GM18858 (cell line): ENCODE data around the gene SUGCT.
"Not testable (repeated sequence)": the region's sequence is repeated elsewhere in the genome, so short reads cannot be mapped to it uniquely, and the experiment has no call there.

ENCODE experiments used
- ATAC-seq: cut with Tn5 transposase; IDR thresholded peaks from one replicate; pipeline ENCODE4 v1.9.1; 2021; ENCODE audit not compliant: unreplicated experiment

The SUGCT gene

DNA sequence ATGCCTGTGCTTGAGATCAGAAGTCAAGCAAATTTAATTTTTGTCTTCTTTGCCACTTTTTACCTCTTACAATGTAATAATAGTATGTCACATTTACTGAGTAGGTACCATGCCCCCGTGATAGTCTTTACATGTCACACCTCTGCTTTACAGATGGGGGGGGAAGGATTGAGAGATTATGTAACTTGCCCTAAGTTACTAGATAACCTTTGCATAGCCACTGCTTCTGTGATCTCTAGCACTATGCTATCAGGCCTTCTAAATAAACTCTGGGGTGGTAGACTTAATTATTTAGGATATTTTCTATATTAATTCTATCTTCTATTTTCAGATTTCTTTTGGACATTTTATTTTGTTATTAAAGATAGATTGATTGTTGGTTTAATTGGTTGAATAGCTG, 514.4 kb downstream of the SUGCT start:
- ATAC-seq: no peak

DNA sequence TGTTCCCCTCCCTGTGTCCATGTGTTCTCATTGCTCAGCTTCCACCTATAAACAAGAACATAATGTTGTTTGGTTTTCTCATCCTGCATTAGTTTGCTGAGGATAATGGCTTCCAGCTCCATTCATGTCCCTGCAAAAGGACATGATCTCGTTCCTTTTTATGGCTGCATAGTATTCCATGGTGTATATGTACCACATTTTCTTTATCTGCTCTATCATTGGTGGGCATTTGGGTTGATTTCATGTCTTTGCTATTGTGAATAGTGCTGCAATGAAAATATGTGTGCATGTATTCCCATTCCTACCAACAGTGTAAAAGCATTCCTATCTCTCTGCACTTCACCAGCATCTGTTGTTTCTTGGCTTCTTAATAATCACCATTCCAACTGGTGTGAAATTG, 516.1 kb downstream of the SUGCT start:
- ATAC-seq: not testable (repeated sequence)

DNA sequence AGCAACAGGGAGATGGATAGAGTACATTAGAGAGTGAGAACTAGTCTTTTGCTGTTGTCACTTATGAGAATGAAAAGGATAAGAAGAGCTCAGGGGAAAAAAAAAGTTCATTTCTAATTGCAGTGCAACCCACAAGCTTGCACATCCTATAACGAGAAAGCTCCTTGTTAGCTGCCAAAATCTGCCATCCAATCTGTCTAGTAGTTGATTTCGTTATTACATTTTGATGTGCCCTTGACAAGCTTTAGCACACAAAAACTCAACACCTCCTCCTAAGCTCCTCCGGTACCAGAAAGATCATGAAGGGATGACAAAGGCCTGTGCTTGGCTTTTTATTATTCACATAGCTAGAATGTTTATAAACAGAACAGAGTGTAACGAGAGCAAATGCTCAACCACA, 519.4 kb downstream of the SUGCT start:
- no peak for ATAC-seq

DNA sequence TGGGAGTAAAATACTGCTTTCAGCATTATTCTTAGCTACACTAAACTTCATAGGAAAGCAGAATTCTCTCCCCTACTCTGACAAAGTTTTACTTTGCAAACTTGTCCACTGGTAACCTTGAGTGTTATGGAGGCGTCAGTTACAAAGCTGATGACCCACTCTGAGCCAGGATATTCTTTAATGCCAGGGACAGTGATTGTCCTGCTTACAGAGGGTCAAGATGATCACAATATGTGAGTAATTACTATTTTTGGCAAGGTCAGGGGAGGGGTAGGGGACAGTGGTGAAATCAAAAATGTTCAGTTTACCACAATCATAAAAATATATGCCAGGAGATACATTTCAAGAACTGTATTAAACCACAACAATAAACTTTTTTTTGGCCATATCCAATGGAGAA, 520.6 kb downstream of the SUGCT start:
- ATAC-seq: no peak

DNA sequence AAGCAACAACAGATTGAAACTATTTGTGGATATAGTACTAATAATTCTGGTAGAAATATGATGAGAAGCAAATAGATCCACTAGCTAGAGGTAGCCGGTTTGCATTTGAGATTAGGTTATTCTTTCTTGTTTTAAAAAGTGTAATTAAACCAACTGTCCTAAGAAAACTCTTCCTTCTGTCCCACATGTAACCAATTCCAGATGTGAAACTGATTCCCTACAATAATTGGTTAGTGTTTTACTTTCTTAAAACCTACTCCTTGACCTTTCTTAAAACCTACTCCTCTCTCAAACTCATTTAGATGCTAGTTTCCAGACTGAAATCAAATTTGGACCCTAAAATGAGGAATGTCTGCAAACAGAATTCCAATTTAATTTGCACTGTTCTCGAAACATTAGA, 521.5 kb downstream of the SUGCT start:
- no peak for ATAC-seq

DNA sequence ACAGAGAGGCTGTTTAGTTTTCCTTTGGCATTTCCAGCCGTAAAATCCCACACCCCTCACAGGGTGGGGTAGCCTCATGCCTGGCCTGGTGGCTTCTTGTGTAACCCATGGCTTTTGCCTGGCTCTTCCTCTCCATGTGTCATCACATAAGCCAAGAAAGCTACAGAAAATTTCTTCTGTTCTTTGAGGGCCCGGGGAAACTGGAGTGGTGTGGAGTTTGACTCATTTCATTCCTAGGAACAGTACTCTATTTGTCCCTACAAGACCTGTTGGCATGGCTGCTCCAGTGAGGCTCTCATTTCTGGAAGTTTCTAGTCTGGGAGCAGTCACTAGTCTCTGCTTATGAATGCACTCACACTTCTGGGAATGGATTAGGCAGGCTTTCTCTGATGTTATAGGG, 523.9 kb downstream of the SUGCT start:
- no peak for ATAC-seq

DNA sequence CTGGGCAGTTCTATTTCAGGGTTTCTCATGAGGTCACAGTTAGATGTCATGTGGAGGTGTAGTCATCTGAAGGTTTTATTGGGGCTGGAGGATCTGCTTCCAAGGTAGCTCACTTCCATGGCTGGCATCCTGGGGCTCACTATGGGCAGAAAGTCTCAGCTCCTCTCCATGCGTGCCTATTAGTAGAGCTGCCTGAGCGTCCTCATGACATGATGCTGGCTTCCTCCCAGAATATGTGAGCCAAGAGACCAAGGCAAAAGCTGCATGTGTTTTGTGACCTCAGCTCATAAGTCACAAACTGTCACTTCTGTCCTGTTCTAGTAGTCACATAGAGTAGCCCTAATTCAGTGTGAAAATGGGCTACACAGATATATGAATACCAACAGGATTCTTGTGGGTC, 524.4 kb downstream of the SUGCT start:
- ATAC-seq: no peak

DNA sequence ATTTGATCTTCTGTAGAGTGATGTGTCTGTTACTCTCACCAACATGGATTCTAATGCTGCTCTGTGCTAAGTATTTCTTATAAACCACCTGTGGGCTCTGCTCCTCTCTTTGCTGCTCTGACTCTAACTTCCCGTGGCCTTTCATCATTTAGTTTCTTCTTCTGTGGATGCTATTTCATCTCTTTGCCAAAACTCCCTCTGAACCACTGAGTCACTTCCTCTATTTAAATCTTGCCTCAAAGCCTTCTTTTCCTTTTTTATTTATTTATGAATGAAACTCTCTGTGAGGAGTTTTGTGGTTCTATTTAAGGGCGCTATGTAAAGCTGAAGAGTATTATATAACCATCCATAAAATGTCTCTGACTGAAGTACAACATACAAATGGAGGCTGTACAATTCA, 538.5 kb downstream of the SUGCT start:
- no peak for ATAC-seq

DNA sequence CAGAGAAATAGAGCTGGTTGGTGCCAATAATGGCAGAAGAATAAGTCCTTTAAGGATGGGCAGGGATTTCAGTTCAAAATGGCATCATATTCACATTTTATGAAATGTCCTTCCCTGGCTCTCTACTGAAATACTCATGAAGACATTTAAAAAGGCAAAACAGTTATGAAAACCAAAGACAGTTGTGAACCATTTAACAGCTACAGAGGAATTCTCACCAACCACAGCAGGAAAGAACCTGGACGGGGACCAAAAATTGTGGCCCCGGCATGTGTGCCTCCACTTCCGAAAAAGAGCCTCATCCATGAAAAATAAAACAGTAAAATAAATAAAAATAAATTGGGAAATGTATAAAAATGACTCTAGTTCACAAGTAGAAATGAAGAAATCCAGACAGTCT, 539.5 kb downstream of the SUGCT start:
- no peak for ATAC-seq

DNA sequence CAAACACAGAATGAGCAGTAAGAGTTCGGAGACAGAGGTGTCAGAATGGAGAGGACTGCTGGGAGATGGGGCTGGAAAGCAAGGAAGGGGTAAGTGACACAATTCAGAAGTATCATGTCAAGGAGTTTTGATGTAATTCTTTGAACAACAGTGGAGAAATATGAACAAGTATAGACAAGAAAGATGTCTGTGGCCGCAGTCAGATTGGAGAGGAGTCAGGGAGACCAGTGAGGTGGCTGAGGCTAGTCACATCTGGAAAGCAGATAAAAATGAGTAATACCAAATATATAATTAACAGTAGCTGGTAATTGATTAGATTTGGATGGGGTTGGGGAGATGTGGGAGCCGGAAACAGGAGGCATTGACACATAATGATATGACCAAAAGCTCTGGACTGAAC, 540.9 kb downstream of the SUGCT start:
- no peak for ATAC-seq

DNA sequence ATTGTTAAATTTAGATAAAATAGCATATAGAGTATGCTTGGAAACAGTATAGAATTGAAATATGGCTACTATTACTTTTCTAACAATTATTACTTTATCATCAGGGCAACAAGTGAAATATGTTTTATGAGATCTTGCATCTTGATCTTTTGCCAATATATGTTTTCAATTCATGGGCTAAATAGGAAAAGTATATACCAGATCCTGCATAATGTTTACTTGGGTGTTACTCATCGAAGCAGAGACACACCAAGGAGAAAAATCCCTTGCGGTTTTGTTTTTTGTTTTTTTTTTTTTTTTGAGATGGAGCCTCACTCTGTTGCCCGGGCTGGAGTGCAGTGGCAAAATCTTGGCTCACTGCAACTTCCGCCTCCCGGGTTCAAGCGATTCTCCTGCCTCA, 541.4 kb downstream of the SUGCT start:
- no peak for ATAC-seq

DNA sequence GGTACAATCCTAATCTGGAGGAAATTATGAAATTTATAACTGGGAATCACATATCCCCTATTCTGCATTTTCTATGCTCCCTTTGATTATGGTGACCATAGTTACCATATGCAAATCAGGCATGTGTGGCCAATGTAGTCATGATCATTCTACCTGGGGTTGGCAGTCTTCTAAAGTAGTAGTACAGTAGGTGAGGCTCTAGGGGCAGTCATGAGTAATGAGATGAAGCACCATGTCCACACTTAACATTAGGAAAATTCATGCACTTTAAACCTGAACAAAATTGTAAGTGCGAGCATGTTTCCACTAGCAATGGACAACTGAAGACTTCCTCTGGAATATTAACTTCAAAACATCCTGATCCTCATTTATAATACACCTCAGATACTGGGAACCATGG, 545.9 kb downstream of the SUGCT start:
- ATAC-seq: peak; percentile 93

DNA sequence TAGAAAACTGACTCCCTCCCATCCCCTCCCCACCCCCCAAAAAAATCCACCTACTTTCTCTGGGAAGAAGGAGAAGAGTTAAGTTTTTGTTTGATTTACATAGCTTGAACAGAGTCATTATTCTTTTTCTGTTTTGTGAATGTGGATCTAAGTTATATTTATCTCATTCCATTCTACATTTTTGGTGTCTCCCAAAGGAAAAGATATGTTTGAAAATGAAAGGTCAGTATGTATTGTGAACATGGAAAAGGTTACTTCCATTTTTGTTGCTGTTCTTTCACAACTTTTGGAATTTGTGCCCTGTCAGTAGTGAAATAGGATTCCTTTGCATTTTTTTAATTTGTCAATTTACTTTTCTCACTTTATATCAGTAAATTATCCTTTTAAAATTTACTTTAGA, 547.9 kb downstream of the SUGCT start:
- ATAC-seq: no peak

DNA sequence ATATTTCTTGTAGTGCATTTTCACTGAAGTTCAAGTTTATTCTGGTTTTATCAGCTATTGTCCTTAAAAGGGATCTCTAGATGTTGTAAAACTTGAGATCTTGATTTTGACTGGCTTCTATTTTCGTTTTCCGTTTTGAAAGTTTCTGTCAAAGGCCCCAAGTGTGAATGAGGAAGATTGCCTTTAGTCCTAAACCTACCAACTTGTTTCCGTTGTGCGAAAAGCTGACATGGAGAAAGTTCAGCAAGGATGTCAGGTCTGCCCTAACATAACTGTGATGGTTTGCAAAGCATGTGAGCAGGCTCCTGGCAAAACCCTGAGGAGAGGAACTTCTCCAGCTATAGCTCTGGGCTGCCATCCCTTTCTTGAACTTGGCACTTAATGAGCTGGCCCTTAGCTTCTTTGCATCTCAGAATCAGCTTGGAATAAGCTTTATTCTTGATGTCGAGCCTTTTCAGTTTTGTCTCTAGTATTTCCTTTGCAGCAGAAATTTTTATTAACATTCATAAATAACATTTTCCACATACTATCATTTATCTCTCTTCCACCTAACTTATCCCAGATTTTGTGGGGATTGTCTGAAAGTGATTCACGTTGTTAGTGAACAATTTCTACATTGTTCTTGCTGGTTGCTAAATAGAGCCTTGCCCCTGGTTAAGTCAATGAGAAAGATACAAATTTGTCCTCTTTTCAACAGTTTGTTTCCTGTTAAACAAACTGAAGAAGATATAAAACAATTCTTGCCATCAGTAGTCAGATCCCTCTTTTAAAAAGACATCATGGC, 559.4 kb downstream of the SUGCT start:
- ATAC-seq: no peak

DNA sequence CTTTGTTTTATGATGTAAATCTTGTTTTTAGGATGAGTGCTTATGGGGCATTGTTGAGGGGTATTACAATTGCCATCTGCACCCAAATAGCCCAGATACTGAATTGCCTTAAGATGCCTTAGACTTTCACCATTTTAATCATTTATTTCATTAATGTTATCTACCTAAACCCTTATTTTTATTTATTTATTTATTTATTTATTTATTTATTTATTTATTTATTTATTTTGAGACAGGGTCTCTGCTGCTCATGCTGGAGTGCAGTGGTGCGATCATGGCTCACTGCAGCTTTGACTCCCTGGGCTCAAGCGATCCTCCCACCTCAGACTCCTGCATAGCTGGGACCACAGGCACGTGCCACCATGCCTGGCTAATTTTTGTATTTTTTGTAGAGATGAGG, 560.2 kb downstream of the SUGCT start:
- no peak for ATAC-seq

DNA sequence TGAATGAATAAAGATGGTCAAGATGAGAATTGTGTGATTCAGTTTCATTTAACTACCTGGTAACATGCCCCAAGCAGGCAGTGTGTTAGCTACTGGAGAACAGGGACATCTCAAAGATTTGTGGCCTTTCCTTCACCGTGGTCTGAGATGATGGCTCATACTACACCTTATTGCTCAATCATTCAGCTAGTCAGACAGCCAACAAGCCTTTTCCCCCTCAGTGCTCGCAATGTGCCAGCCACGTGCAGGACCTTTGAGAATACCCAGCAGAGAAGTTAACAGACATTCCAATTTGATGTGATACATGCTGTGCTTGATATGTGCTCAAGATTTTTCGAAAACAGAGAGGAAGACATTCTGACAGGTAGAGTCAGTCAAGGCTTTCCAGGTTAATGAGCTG, 562.8 kb downstream of the SUGCT start:
- no peak for ATAC-seq

DNA sequence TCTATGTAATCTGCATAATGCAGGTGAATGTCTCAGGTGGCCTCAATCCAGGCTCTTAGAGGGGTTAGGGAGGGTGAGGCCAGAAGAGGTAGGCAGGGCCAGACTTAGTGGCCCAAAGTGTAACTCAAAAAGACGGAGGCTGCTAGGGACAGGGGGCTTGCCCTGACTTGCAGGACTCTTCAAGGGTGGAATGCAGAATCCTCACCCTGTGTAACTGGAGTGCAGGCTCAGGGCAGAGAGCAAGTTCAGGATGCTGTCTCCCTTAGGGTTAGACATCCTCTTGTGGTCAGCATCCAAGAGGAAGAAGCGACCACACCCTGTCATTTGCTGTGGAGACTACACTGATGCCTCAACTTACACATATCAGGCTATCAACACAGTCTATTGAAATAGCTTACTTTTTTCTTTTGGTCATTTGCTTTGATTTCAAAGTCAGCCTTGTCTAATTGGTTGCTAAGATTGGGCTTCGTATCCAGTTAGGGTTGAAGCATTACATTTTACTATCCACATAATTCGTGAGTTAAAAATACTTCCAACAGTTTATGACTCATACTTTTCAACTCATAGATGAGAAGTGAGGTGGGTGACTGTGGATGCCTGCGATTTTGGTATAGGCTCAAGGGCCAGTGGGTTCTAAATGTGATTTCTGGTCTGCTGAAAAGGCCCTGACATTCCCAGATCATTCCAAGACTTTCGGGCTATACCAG, 563.6 kb downstream of the SUGCT start:
- no peak for ATAC-seq

DNA sequence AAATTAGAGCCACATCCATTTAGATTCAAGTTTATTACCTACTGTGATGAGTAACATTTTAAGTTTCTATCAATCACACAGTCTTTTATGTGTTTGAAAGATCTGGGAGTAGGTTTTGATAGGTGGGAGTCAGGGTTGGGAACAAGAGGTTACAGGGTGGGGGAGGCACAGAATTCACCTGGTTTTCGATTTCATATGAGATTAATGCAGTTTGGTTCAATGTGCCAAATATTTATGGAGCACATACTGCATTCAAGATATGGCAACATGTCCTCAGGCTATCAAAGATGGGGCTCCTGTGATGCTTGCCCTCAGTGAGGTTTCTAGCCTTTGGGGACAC, 564.1 kb downstream of the SUGCT start:
- ATAC-seq: no peak

DNA sequence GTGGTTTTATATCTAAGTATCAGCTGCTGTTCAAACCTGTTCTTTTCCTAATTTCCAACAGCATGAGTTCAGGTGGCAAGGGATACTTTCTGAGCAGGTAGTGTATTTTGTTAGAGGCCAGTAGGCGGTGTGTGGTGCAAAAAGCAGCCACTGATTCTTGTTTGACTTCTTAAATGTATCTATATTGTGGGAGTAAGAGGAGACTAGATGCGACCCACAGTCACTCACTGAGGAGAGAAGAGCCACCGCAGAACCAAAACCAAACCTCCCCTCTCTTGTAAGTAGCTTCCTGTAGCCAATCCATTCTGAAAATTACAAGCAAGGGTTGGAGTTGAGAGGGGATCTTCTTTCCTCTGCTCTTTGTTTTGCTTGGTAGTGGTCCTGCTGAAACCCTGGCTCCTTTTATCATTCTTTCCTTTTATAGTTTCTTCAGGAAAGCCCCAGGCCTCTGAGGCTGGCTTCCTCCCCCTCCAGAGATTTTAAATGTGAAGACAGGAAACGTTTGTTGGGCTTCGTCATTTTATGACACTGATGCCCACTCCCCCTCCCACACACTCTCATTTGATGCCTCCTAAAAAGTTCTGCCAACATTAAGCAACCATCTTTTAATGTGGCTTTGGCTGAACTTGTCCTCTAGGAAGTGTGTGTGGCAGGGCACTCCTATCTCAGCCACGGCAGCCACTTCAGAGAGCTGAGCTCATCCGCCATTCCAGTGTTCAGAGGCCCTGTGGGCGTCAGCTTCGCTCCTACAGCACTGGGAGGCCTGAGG, 566.0 kb downstream of the SUGCT start:
- no peak for ATAC-seq

DNA sequence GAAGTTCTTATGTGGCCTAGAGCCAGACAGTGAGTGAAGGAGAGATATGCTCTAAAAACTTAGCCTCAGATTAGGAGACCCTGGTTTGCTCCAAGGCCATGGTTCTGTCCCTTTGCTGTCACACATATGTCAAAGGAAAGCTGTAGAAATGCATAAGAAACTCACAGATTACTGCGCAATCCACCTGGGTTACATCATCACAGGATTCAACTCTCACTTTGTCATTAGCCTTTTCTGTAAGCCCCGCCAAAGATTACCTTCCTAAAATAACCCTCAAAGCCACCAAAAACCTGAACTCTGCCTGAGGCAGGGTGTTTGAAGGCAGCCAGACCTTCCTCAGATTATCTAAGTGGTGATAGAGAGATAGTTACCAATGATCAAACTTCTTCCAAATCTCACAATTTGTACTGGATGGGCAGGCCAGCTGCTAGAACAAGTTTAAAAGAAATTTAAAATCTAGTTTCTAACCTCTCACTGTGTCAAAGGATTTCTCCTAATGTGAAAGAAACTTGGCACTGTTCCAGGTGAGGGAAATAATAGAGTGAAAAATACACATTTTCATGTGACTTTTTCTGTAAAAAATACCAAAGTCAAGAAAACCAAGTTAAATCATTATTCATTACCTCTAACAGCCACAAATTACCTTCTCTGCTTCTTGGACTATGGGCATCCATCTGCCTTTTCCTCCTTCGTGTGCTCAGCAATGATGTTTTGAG, 567.2 kb downstream of the SUGCT start:
- ATAC-seq: no peak

DNA sequence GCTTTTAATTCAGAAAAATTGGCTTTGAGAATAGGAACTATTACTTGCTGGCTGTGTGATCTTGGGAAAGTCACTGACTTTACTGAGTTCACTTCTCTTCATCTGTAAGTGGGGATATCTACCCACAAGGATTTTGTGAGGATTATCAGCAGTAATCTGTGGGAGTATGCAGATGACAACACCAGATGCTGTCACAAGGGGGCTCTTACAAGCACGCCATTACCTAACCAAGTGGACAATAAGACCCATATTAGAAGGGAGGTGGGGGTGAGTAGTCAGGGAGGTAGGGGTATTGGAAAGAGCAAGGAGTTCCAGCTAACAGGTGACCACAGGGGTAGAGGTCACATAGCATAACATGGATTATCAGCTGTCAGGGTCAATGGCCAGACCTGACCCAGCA, 569.4 kb downstream of the SUGCT start:
- no peak for ATAC-seq

DNA sequence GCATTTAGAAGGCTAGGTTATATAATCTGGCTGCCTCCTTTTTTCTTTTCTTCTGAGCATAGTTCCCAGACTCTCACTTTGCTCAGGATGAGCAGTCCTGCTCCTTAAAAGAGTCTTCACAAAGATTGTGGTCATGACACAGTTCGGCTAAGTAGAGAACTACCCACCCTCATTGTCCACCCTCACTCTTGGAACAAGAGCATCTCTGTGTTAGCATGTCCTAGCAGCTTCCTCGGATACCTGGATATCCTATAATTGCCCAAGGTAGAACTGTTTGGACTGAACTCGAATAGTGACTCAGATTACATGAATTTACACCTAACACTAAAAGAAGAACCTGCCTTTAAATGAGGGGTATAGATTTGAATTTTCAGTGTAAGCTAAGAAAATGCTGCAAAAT, 572.0 kb downstream of the SUGCT start:
- ATAC-seq: no peak
